Measurements from ENCODE around the gene ODF2L. TPM values are rescaled to one million over a fixed set of nuclear protein-coding genes. Genes with fewer than 3 reads are reported as not detected.

The ODF2L gene
- polyA plus RNA-seq, 3 donors from 2014 or later, result 20.1 to 31.3 (median 21.3) TPM

DNA sequence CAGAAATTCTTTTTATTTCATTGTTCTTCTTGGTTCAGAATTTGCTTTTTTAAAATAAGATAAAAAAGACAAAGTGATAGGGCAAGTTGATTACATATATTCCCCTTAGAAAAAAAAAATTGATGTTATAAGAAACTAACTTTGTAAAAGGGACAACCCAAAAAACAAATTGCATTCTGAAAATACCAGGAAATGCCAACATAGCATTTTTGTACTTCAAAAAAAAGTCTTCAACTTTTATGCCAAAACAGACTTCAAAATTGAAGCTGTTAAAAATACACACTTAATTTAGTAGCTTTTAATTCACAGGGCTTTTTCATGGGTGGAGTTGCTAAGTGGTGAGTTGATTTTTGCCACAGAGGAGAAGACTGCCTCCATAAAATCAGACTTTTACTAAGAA, 70.9 kb downstream of the ODF2L start:
- no peak overlapping the region for H3K27ac Mint-ChIP-seq
- H3K27me3 Mint-ChIP-seq (ENCODE audit: low read depth in 3 of 3), result peaks cover 0 to 3% (median 2%) of the 10 kb centered on the region in 3 donors
- H3K9me3 Mint-ChIP-seq, result peaks cover 0 to 4% (median under 1%) of the 10 kb centered on the region in 6 donors
- DNase-seq, result no peak
- H3K4me3 Mint-ChIP-seq, result no peak overlapping the region
- H3K36me3 Mint-ChIP-seq, result no peaks in the 10 kb centered on the region
- H3K4me1 Mint-ChIP-seq, result no peaks in the 10 kb centered on the region

DNA sequence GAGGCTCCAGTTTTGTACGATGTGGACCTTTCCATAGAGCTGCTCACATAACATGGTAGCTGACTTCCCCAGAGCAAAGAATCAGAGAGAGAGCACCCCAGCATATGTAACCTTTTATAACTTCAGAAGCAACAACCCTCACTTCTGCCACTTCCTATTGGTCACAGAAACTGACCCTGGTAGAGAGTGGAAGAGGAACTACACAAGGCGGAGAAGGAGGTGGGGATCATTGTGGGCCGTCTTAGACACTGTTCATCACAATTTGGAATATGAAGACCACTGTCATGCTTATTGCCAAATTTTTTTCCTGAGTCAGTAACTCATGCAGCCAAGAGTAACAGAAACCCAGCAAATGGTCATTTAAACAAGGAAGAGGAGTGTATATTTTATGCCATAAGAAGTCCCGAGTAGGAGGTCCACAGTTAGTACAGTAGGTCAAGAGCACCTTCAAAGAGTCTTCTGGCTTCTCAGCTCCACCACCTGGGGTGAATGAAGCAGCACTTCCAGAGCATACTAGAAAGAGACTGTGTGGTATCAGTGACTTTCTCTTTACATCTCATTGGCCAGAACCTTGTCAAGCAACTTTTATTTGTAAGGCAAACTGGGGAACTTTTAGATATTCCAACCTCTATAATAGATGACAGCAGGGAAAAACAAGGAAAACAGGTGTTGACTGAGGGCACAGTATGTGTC, 71.8 kb downstream of the ODF2L start:
- Mint-ChIP-seq H3K9me3 (peaks cover 0 to 4% (median under 1%) of the 10 kb centered on the region in 6 donors), H3K27me3 (ENCODE audit: low read depth in 3 of 3) (peaks cover 0 to 3% (median 2%) of the 10 kb centered on the region in 3 donors), H3K4me1 (no peaks in the 10 kb centered on the region), H3K36me3 (no peaks in the 10 kb centered on the region), H3K27ac (no peak overlapping the region), H3K4me3 (no peak overlapping the region)
- DNase-seq, result no peak

DNA sequence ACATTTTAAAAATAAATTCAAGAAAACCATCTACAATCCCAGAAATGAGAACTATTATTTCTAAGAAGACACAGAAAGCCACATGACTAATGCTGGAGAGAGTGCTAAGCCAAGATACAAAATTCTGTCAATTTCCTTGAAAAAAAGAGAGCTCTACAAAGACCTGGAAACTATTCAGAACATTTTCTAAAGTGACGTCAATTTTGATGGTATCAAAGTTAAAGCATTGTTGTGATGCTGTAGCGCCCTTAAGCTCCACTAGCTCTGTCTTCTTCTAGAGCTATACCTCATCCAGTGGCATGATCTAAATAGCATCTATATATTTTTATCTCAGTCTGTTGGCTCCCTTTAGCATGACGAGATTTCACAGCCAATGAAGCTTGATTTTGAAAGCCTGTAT, 73.9 kb downstream of the ODF2L start:
- DNase-seq, result no peak
- no peaks in the 10 kb centered on the region for H3K4me1 Mint-ChIP-seq
- peaks cover 2% of the 10 kb centered on the region in 3 donors for H3K27me3 Mint-ChIP-seq (ENCODE audit: low read depth in 3 of 3)
- H3K27ac Mint-ChIP-seq, result no peak overlapping the region
- H3K4me3 Mint-ChIP-seq, result no peak overlapping the region
- H3K9me3 Mint-ChIP-seq, result peaks cover 0 to 1% (median 0%) of the 10 kb centered on the region in 6 donors
- no peaks in the 10 kb centered on the region for H3K36me3 Mint-ChIP-seq

DNA sequence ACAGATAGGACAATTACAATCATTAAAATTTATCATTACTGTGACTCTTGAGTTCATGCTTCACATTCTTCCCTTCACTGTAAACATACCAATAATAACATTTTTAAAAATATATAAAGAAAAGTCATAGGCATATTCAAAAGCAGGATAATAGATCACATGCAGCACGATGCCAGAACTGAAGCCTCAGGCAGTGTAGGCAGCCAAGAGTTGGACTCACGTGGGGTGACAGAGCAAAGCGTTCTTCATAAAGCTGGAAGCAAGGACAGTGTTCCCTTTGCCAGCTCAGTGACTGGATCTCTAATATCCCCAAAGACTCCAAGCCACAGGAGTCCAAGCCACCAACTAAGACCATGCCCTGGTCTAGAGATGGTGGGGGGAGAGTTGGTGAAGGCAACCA, 77.7 kb downstream of the ODF2L start:
- DNase-seq, result no peak
- peaks cover 0 to 2% (median 1%) of the 10 kb centered on the region in 3 donors for H3K27me3 Mint-ChIP-seq (ENCODE audit: low read depth in 3 of 3)
- no peaks in the 10 kb centered on the region for H3K4me1 Mint-ChIP-seq
- no peak overlapping the region for H3K4me3 Mint-ChIP-seq
- H3K9me3 Mint-ChIP-seq, result no peaks in the 10 kb centered on the region
- no peaks in the 10 kb centered on the region for H3K36me3 Mint-ChIP-seq
- H3K27ac Mint-ChIP-seq, result no peak overlapping the region

DNA sequence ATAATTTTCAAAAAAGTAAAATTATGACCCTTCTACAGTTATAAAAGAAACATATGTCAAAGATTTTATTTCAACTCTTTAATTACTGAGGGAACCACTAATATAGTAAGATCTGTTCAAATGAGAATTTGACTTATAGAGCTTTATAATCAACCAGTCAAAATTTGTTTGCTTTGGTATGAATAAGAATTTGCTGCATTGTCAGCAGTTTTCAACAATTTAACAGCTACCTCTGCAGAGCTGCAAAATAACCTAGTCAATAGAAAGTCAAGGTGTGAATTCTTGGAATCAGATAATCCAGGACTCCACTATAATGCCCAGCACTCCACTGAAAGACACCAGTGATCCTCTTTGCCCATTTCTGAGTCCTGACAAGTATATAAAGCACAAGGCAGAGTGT, 78.2 kb downstream of the ODF2L start:
- no peak overlapping the region for H3K4me3 Mint-ChIP-seq
- no peaks in the 10 kb centered on the region for H3K36me3 Mint-ChIP-seq
- H3K27ac Mint-ChIP-seq, result no peak overlapping the region
- no peaks in the 10 kb centered on the region for H3K9me3 Mint-ChIP-seq
- no peaks in the 10 kb centered on the region for H3K4me1 Mint-ChIP-seq
- peaks cover 0 to 2% (median 1%) of the 10 kb centered on the region in 3 donors for H3K27me3 Mint-ChIP-seq (ENCODE audit: low read depth in 3 of 3)
- DNase-seq, result no peak

DNA sequence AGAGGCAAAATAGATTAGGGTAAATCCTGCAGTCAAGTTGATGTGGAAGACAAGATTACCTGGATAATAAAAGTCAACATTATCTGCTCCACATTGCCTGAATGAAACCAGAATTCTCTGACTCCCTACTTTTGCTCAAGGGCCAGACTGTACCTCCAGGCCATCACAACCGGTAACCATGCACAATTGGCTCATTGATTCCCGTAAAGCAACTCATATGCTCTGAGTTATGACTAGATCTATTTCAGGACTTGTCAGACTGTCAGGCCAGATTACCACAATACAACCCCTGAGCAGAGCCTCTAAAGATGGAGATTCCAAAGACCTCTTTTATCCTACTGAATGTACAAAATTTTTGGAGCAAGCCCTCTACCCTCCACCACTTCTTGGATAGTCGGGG, 90.4 kb downstream of the ODF2L start:
- Mint-ChIP-seq H3K27ac (no peak overlapping the region), H3K27me3 (ENCODE audit: low read depth in 3 of 3) (peaks cover 0 to 4% (median 3%) of the 10 kb centered on the region in 3 donors), H3K4me1 (no peaks in the 10 kb centered on the region), H3K36me3 (no peaks in the 10 kb centered on the region), H3K4me3 (no peak overlapping the region), H3K9me3 (peaks cover 0 to 8% (median 6%) of the 10 kb centered on the region in 6 donors)
- no peak for DNase-seq

DNA sequence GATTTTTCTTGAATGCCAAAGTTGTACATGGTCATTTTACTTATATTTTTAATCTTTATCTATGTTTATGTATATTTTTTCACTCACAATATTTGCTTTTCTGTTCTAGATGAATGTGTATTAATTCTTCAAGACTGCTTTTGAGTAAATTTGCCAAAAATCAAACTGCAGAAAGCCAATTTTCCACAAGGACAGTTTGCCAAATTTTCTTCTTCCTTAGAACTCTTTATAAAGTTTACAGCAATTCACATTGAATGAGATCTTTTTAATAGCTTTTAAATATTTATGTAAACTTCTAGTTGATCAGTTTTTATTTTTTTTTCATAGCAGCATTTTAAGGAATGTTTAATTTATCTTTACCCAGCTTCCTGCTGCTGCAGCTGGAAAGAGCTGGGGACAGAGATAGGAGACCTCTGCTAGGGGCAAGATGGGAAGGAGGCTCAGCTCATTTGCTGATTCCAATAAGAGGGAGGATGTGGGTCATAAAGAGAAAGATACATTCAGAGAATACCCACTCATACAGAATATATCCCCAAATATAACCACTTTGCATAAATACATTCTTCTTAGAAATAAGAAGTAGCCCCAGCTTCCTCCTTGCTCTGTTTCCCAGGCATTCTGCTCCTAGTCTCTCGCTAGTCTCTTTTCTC, 93.0 kb downstream of the ODF2L start:
- Mint-ChIP-seq H3K4me3 (no peak overlapping the region), H3K27ac (no peak overlapping the region), H3K36me3 (peaks cover 0 to 3% (median 0%) of the 10 kb centered on the region in 3 donors), H3K9me3 (peaks cover 1 to 23% (median 11%) of the 10 kb centered on the region in 6 donors), H3K27me3 (ENCODE audit: low read depth in 3 of 3) (peaks cover 0 to 4% (median 2%) of the 10 kb centered on the region in 3 donors), H3K4me1 (no peaks in the 10 kb centered on the region)
- no peak for DNase-seq

Other genes with a start within 250 kb of the ODF2L start
- under 1 TPM in 1 of 3 donors, not detected in 2; 0.09 TPM for gene COL24A1, start 239.6 kb downstream of the ODF2L start, polyA plus RNA-seq
- gene CLCA2, start 27.8 kb upstream of the ODF2L start, polyA plus RNA-seq, result not detected
- not detected for gene CLCA1, start 72.6 kb upstream of the ODF2L start, polyA plus RNA-seq
- not detected for gene CLCA4, start 150.8 kb upstream of the ODF2L start, polyA plus RNA-seq

Measured in immature natural killer cell (primary cell).